ENCODE measurements around the gene EZH2.

EZH2 gene

DNA sequence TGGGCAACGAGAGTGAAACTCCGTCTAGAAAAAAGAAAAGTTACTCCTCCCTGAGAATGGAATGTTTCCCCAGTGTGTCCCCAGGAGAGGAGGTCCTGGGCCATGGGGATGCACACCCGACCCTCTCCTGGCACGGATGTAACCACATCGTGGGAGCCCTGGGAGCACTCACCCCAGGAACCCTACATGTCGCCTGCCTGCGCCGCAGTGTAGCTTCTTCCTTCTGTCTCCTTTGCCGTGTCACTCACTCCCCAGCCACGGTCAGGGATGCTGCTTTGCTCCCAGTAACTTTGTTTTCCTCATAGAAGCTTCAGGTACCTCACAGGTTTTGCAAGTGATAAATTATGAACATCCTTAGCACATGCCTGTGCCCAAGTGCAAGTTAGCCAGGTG lies 82.0 kb downstream of the EZH2 start:
- no peak overlapping the region for H3K9ac ChIP-seq (ENCODE audit: low read depth in 1 of 2, low read length in 2 of 2)
- no peak overlapping the region for H3K4me3 ChIP-seq (ENCODE audit: low read depth in 1 of 2, low read length in 2 of 2)
- no peak overlapping the region for H3K27ac ChIP-seq (ENCODE audit: low read depth, low read length)
- no peaks in the 10 kb centered on the region for H3K27me3 ChIP-seq (ENCODE audit: control insufficient read depth in 1 of 2, insufficient read depth in 2 of 2, low read length in 2 of 2)
- H3K9me3 ChIP-seq (ENCODE audit: control insufficient read depth in 1 of 2, low read length in 2 of 2): no peaks in the 10 kb centered on the region
- no peaks in the 10 kb centered on the region for H3K4me1 ChIP-seq (ENCODE audit: control insufficient read depth in 1 of 2, insufficient read depth in 2 of 2, low read length in 2 of 2)
- H3K36me3 ChIP-seq (ENCODE audit: control insufficient read depth in 1 of 2, insufficient read depth in 2 of 2, low read length in 2 of 2): peaks cover 23 to 68% of the 10 kb centered on the region in 2 donors

DNA sequence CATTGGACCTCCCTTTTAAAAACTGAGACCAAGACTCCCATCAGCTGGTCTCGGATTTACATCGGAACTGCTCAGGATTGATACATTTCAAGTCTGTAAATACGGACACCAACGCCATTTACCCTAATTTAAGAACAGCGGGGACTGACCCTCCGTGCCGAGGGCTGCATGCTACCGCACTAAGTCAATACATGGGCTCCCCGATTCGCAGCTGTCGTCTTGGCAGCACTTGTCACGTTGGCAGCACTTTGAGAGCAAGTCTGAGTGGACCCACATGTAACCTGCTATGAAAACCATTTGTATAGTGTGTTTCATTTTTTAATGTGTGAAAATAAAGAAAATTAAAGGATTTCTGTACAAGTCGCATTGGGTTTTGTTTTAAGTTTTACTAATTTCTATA lies 83.4 kb downstream of the EZH2 start:
- Histone ChIP-seq H3K9ac (ENCODE audit: low read depth in 1 of 2, low read length in 2 of 2) (no peak overlapping the region), H3K27me3 (ENCODE audit: control insufficient read depth in 1 of 2, insufficient read depth in 2 of 2, low read length in 2 of 2) (no peaks in the 10 kb centered on the region), H3K4me3 (ENCODE audit: low read depth in 1 of 2, low read length in 2 of 2) (no peak overlapping the region), H3K27ac (ENCODE audit: low read depth, low read length) (no peak overlapping the region), H3K4me1 (ENCODE audit: control insufficient read depth in 1 of 2, insufficient read depth in 2 of 2, low read length in 2 of 2) (no peaks in the 10 kb centered on the region), H3K36me3 (ENCODE audit: control insufficient read depth in 1 of 2, insufficient read depth in 2 of 2, low read length in 2 of 2) (peaks cover 29 to 70% of the 10 kb centered on the region in 2 donors), H3K9me3 (ENCODE audit: control insufficient read depth in 1 of 2, low read length in 2 of 2) (no peaks in the 10 kb centered on the region)

DNA sequence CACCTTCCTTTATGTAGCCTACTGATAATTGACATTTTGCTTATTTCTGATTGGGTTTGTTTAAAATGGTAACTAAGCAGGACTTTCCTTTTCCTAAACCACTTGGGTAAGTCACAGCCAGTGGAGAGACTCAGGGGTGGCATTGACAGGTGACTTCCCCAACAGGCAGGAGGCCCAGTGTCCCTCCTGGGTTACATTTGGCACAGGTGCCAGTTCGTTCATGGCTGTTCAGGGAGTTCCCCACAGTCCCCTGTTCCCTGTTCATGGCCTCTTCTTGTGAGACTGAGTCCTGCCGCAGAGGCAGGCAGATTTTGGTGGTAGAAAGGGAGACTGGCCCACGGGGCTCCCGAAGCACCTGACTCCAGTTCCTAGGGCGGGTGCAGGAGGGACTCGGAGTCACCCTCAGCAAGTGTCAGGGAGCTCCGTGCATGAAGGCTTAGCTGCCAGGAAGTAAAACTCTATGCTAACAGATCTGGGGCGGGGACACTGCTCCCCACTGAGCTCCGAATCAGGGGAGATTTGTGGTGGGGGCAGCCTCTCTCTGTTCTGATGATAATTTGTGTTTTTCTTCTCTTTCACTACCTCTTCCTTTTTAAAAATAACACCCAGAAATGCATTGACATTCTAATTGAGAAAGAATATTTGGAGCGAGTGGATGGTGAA lies 84.1 kb downstream of the EZH2 start:
- no peaks in the 10 kb centered on the region for H3K27me3 ChIP-seq (ENCODE audit: control insufficient read depth in 1 of 2, insufficient read depth in 2 of 2, low read length in 2 of 2)
- H3K27ac ChIP-seq (ENCODE audit: low read depth, low read length): no peak overlapping the region
- H3K9me3 ChIP-seq (ENCODE audit: control insufficient read depth in 1 of 2, low read length in 2 of 2): no peaks in the 10 kb centered on the region
- H3K4me3 ChIP-seq (ENCODE audit: low read depth in 1 of 2, low read length in 2 of 2): no peak overlapping the region
- no peak overlapping the region for H3K9ac ChIP-seq (ENCODE audit: low read depth in 1 of 2, low read length in 2 of 2)
- H3K4me1 ChIP-seq (ENCODE audit: control insufficient read depth in 1 of 2, insufficient read depth in 2 of 2, low read length in 2 of 2): no peaks in the 10 kb centered on the region
- H3K36me3 ChIP-seq (ENCODE audit: control insufficient read depth in 1 of 2, insufficient read depth in 2 of 2, low read length in 2 of 2): peaks cover 32 to 73% of the 10 kb centered on the region in 2 donors

DNA sequence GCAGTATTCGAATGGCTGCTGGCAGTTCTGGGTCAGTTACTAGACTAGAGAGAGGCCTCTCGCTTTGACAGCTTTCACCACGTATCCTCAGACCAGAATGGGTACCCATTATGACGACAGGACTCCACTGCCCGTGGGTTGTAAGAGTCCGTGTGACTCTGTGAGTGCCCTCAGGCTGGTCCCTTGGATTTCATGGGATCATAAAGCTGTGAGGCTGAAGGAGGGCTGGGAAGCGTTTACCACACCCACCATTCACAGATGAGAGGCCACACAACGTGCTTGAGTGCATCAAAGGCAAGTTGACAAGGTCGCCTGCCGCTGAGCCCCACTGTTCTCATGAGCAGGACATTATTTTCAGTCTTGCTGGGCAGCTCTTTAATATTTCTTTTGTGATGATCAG lies 87.2 kb downstream of the EZH2 start:
- Histone ChIP-seq H3K4me1 (ENCODE audit: control insufficient read depth in 1 of 2, insufficient read depth in 2 of 2, low read length in 2 of 2) (no peaks in the 10 kb centered on the region), H3K36me3 (ENCODE audit: control insufficient read depth in 1 of 2, insufficient read depth in 2 of 2, low read length in 2 of 2) (peaks cover 32 to 88% of the 10 kb centered on the region in 2 donors), H3K4me3 (ENCODE audit: low read depth in 1 of 2, low read length in 2 of 2) (no peak overlapping the region), H3K27me3 (ENCODE audit: control insufficient read depth in 1 of 2, insufficient read depth in 2 of 2, low read length in 2 of 2) (no peaks in the 10 kb centered on the region), H3K27ac (ENCODE audit: low read depth, low read length) (no peak overlapping the region), H3K9ac (ENCODE audit: low read depth in 1 of 2, low read length in 2 of 2) (no peak overlapping the region), H3K9me3 (ENCODE audit: control insufficient read depth in 1 of 2, low read length in 2 of 2) (no peaks in the 10 kb centered on the region)

DNA sequence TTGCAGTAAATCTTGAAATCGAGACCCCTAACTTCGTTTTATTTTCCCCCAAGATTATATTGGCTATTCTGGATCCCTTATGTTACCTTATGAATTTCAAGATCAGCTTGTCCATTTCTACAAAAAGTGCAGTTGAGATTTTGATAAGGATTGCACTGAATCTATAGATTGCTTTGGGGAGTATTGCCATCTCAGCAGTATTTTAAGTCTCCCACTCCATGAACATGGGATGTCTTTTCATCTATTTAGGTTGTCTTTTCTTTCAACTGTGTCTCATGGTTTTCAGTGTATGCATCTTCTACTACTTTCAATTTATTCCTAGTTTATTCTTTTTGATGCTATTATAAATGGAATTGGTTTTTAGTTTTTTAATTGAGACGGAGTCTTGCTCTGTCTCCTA lies 89.6 kb downstream of the EZH2 start:
- Histone ChIP-seq H3K9ac (ENCODE audit: low read depth in 1 of 2, low read length in 2 of 2) (no peak overlapping the region), H3K9me3 (ENCODE audit: control insufficient read depth in 1 of 2, low read length in 2 of 2) (no peaks in the 10 kb centered on the region), H3K27me3 (ENCODE audit: control insufficient read depth in 1 of 2, insufficient read depth in 2 of 2, low read length in 2 of 2) (no peaks in the 10 kb centered on the region), H3K4me3 (ENCODE audit: low read depth in 1 of 2, low read length in 2 of 2) (no peak overlapping the region), H3K27ac (ENCODE audit: low read depth, low read length) (no peak overlapping the region), H3K4me1 (ENCODE audit: control insufficient read depth in 1 of 2, insufficient read depth in 2 of 2, low read length in 2 of 2) (no peaks in the 10 kb centered on the region), H3K36me3 (ENCODE audit: control insufficient read depth in 1 of 2, insufficient read depth in 2 of 2, low read length in 2 of 2) (peaks cover 34 to 82% of the 10 kb centered on the region in 2 donors)

DNA sequence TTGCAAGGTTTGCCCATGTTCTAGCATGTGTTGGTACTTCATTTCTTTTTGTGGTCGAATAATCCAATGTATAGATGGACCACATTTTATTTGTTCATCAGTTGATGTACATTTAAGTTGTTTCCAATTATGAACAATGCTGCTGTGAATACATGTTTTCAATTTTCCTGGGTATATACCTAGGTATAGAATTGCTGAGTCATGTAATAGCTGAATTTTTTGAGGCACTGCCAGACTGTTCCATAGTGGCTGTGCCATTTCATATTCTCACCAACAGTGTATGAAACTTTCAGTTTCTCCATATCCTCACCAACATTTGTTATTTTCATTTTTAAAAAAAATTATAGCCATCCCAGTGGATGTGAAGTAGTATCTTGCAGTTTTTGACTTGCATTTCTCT lies 90.5 kb downstream of the EZH2 start:
- Histone ChIP-seq H3K36me3 (ENCODE audit: control insufficient read depth in 1 of 2, insufficient read depth in 2 of 2, low read length in 2 of 2) (peaks cover 33 to 81% of the 10 kb centered on the region in 2 donors), H3K27ac (ENCODE audit: low read depth, low read length) (no peak overlapping the region), H3K4me3 (ENCODE audit: low read depth in 1 of 2, low read length in 2 of 2) (no peak overlapping the region), H3K9me3 (ENCODE audit: control insufficient read depth in 1 of 2, low read length in 2 of 2) (no peaks in the 10 kb centered on the region), H3K9ac (ENCODE audit: low read depth in 1 of 2, low read length in 2 of 2) (no peak overlapping the region), H3K4me1 (ENCODE audit: control insufficient read depth in 1 of 2, insufficient read depth in 2 of 2, low read length in 2 of 2) (no peaks in the 10 kb centered on the region), H3K27me3 (ENCODE audit: control insufficient read depth in 1 of 2, insufficient read depth in 2 of 2, low read length in 2 of 2) (no peaks in the 10 kb centered on the region)

DNA sequence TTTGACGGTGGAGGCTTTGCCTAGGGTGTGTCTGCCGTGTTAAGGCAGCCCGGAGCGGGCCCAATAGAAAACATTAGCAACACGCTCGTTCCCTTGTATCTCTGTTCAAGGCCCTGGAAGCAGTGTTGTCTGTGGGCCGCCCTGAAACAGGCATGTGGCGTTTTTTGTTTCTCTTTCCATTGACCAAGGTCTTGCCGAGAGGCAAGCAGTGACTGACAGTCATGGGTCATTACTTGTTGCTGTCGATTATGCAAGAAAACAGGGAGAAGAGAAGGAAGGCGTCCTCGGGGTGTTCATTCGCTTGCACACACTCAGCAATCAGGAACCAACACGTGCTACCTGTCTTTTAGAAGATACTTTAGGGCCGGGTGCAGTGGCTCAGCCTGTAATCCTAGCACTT lies 92.5 kb downstream of the EZH2 start:
- Histone ChIP-seq H3K4me1 (ENCODE audit: control insufficient read depth in 1 of 2, insufficient read depth in 2 of 2, low read length in 2 of 2) (no peaks in the 10 kb centered on the region), H3K27me3 (ENCODE audit: control insufficient read depth in 1 of 2, insufficient read depth in 2 of 2, low read length in 2 of 2) (no peaks in the 10 kb centered on the region), H3K9ac (ENCODE audit: low read depth in 1 of 2, low read length in 2 of 2) (no peak overlapping the region), H3K36me3 (ENCODE audit: control insufficient read depth in 1 of 2, insufficient read depth in 2 of 2, low read length in 2 of 2) (peaks cover 33 to 81% of the 10 kb centered on the region in 2 donors), H3K4me3 (ENCODE audit: low read depth in 1 of 2, low read length in 2 of 2) (no peak overlapping the region), H3K27ac (ENCODE audit: low read depth, low read length) (no peak overlapping the region), H3K9me3 (ENCODE audit: control insufficient read depth in 1 of 2, low read length in 2 of 2) (no peaks in the 10 kb centered on the region)

DNA sequence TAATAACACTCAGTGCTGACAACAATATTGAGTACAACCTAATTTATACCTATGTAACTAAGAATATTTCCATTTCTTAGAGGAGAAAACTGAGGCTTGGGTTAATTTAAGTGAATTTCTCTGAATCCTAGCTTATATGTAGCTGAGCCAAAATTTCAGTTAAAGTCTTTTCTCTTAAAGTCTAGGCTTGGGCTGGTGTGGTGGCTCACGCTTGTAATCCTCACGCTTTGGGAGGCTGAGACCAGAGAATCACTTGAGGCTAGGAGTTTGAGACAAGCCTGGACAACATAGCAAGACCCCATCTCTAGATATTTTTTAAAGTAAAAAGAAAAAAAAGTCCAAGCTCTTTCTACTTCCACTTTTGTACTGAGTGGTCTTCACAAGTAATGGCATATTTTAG lies 93.2 kb downstream of the EZH2 start:
- no peak overlapping the region for H3K9ac ChIP-seq (ENCODE audit: low read depth in 1 of 2, low read length in 2 of 2)
- H3K27me3 ChIP-seq (ENCODE audit: control insufficient read depth in 1 of 2, insufficient read depth in 2 of 2, low read length in 2 of 2): no peaks in the 10 kb centered on the region
- H3K27ac ChIP-seq (ENCODE audit: low read depth, low read length): no peak overlapping the region
- peaks cover 36 to 80% of the 10 kb centered on the region in 2 donors for H3K36me3 ChIP-seq (ENCODE audit: control insufficient read depth in 1 of 2, insufficient read depth in 2 of 2, low read length in 2 of 2)
- H3K4me1 ChIP-seq (ENCODE audit: control insufficient read depth in 1 of 2, insufficient read depth in 2 of 2, low read length in 2 of 2): no peaks in the 10 kb centered on the region
- H3K4me3 ChIP-seq (ENCODE audit: low read depth in 1 of 2, low read length in 2 of 2): no peak overlapping the region
- H3K9me3 ChIP-seq (ENCODE audit: control insufficient read depth in 1 of 2, low read length in 2 of 2): no peaks in the 10 kb centered on the region

DNA sequence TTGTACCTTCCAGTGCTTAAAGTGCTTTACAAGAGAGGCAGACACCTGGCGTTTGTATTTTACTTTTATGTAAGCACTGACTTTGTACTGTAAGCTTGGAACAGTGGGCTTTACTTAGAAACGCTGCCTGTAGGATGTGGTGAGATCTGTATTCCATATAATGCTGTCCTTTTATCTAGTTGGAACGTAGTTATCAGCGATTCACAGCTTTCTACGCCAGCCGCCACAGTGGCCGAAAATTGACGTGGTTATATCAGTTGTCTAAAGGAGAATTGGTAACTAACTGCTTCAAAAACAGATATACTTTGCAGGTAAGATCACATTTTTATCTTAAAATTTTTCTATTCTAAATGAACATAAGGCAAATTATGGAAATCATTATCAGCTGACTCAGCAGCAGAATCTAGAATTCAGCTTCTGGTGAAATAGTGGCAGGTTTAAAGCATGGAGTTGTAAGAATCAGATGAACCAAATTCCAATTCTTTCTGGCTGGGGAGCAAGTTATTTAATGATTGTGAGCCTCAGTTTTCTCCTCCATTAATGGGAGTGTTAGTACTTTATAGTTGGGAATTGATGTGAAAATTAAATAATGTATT lies 93.9 kb downstream of the EZH2 start:
- no peak overlapping the region for H3K9ac ChIP-seq (ENCODE audit: low read depth in 1 of 2, low read length in 2 of 2)
- H3K9me3 ChIP-seq (ENCODE audit: control insufficient read depth in 1 of 2, low read length in 2 of 2): no peaks in the 10 kb centered on the region
- no peak overlapping the region for H3K4me3 ChIP-seq (ENCODE audit: low read depth in 1 of 2, low read length in 2 of 2)
- peaks cover 38 to 84% of the 10 kb centered on the region in 2 donors for H3K36me3 ChIP-seq (ENCODE audit: control insufficient read depth in 1 of 2, insufficient read depth in 2 of 2, low read length in 2 of 2)
- H3K27ac ChIP-seq (ENCODE audit: low read depth, low read length): no peak overlapping the region
- no peaks in the 10 kb centered on the region for H3K4me1 ChIP-seq (ENCODE audit: control insufficient read depth in 1 of 2, insufficient read depth in 2 of 2, low read length in 2 of 2)
- no peaks in the 10 kb centered on the region for H3K27me3 ChIP-seq (ENCODE audit: control insufficient read depth in 1 of 2, insufficient read depth in 2 of 2, low read length in 2 of 2)

DNA sequence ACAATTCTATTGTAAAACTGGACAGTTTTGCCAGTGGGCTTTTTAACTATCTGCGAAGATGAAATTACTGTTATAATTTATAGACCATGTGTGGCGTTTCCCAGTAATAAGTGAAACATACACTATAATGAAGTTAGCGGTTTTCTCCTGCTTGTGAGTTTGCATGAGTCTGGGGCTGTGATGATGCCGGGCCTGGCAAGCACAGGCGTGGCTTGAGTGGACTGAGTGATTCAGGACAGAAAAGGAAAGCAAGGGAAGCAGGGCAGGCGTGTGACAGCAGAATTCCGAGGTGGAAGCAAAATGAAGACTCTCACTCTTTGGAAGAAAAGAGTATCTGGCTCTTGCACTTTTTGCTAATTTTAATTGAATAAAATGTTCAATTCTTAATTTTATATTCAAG lies 94.9 kb downstream of the EZH2 start:
- Histone ChIP-seq H3K4me1 (ENCODE audit: control insufficient read depth in 1 of 2, insufficient read depth in 2 of 2, low read length in 2 of 2) (no peaks in the 10 kb centered on the region), H3K27me3 (ENCODE audit: control insufficient read depth in 1 of 2, insufficient read depth in 2 of 2, low read length in 2 of 2) (no peaks in the 10 kb centered on the region), H3K9me3 (ENCODE audit: control insufficient read depth in 1 of 2, low read length in 2 of 2) (no peaks in the 10 kb centered on the region), H3K4me3 (ENCODE audit: low read depth in 1 of 2, low read length in 2 of 2) (no peak overlapping the region), H3K27ac (ENCODE audit: low read depth, low read length) (no peak overlapping the region), H3K36me3 (ENCODE audit: control insufficient read depth in 1 of 2, insufficient read depth in 2 of 2, low read length in 2 of 2) (peaks cover 36 to 76% of the 10 kb centered on the region in 2 donors), H3K9ac (ENCODE audit: low read depth in 1 of 2, low read length in 2 of 2) (no peak overlapping the region)

Measured in duodenal mucosa (tissue), 2 donors.